Kidney capillary endothelial cell (primary cell): ENCODE measurements around the gene IFT57.

Experiments used
- DNase-seq: peaks from one replicate; pipeline ENCODE4 v3.0.0-alpha.2; 2018; ENCODE audit warnings: low spot score

IFT57 gene

GRCh38 chr3:108219336-108219735 is 2.9 kb downstream of the IFT57 start:
- no peak for DNase-seq

GRCh38 chr3:108218811-108219210 is 3.4 kb downstream of the IFT57 start:
- DNase-seq, result no peak

- no peak for DNase-seq
Observed at GRCh38 chr3:108215871-108216270, 6.4 kb downstream of the IFT57 start.

GRCh38 chr3:108209579-108209978 is 12.6 kb downstream of the IFT57 start:
- DNase-seq, result no peak

- no peak for DNase-seq
Observed at GRCh38 chr3:108208831-108209230, 13.4 kb downstream of the IFT57 start.

GRCh38 chr3:108202834-108203233 is 19.4 kb downstream of the IFT57 start:
- no peak for DNase-seq

- no peak for DNase-seq
Observed at GRCh38 chr3:108202080-108202479, 20.1 kb downstream of the IFT57 start.

- DNase-seq, result no peak
Observed at GRCh38 chr3:108201258-108201657, 21.0 kb downstream of the IFT57 start.

- DNase-seq, result no peak
Observed at GRCh38 chr3:108200578-108200977, 21.6 kb downstream of the IFT57 start.

GRCh38 chr3:108200024-108200423 is 22.2 kb downstream of the IFT57 start:
- no peak for DNase-seq

- no peak for DNase-seq
Observed at GRCh38 chr3:108191394-108191793, 30.8 kb downstream of the IFT57 start.

- no peak for DNase-seq
Observed at GRCh38 chr3:108190346-108190745, 31.9 kb downstream of the IFT57 start.

GRCh38 chr3:108189440-108189839 is 32.8 kb downstream of the IFT57 start:
- DNase-seq, result no peak

- no peak for DNase-seq
Observed at GRCh38 chr3:108185536-108185935, 36.7 kb downstream of the IFT57 start.

GRCh38 chr3:108184824-108185223 is 37.4 kb downstream of the IFT57 start:
- DNase-seq, result no peak

- DNase-seq, result no peak
Observed at GRCh38 chr3:108183971-108184370, 38.3 kb downstream of the IFT57 start.

GRCh38 chr3:108183181-108183580 is 39.0 kb downstream of the IFT57 start:
- no peak for DNase-seq

GRCh38 chr3:108182339-108182738 is 39.9 kb downstream of the IFT57 start:
- DNase-seq, result no peak

- DNase-seq, result no peak
Observed at GRCh38 chr3:108181172-108181571, 41.1 kb downstream of the IFT57 start.

GRCh38 chr3:108180194-108180593 is 42.0 kb downstream of the IFT57 start:
- DNase-seq, result no peak

GRCh38 chr3:108178676-108179075 is 43.5 kb downstream of the IFT57 start:
- DNase-seq, result no peak

GRCh38 chr3:108177536-108177935 is 44.7 kb downstream of the IFT57 start:
- no peak for DNase-seq

- DNase-seq, result no peak
Observed at GRCh38 chr3:108175352-108175751, 46.9 kb downstream of the IFT57 start.

GRCh38 chr3:108171106-108171505 is 51.1 kb downstream of the IFT57 start:
- no peak for DNase-seq

GRCh38 chr3:108164391-108164790 is 57.8 kb downstream of the IFT57 start:
- no peak for DNase-seq
